Measurements from ENCODE around the gene ASB6. TPM values are rescaled to one million over a fixed set of nuclear protein-coding genes. Genes with fewer than 3 reads are reported as not detected.

The ASB6 gene
- total and polyA plus RNA-seq, 2 donors (not counting 1 experiment from before 2014, with no cell fraction given): 27.7 to 27.9 TPM

DNA sequence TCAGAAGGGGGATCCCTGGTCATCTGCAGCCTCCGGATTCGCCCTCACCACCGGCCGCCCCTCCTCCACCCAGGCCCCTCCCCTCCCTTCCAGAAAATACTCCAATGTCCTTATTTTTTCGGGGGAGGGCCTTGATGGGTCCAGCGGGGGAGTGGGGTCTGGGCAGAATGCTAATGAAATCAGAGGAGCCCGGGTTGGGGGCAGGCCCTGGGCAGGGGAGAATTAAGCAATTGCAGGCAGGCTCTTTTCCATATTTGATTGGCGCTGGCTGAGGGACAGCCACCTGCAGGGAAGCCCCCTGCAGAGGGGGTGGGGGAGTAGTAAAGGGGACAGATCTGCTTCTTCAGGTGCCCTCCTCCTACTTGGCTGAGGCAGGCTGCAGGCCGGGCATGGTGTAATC is 44.8 kb upstream of the ASB6 start:
- intact Hi-C loops (cut with micrococcal nuclease): no loop called here
- no peak for ATAC-seq (ENCODE audit: low read depth)

DNA sequence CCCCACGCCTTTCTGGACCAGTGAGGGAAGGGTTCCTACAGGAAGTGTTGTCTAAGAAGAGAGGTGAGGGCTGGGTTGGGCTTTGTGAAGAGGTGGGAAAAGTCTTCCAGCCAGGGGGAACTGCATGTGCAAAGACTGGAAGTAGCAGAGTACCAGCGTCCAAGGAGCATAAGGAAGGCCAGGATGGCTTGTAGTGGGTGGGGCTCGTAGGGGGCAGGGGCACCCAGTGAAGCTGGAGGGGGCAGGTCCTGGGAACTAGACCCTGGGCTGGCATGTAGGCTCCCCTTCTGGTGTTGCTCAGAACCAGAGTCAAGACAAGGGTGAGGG is 43.9 kb upstream of the ASB6 start:
- Histone ChIP-seq H3K9ac (ENCODE audit: low read length) (no peak overlapping the region), H3K4me1 (ENCODE audit: control insufficient read depth in 2 of 2, insufficient read depth in 2 of 2, low read length in 2 of 2) (no peaks in the 10 kb centered on the region), H3K4me2 (replicated peaks; ENCODE audit: low read depth, low read length, poor library complexity, severe bottlenecking) (no peak overlapping the region), H2AFZ (ENCODE audit: insufficient read depth, low read depth, low read length, poor library complexity, severe bottlenecking) (no peak overlapping the region), H3K79me2 (ENCODE audit: control insufficient read depth, insufficient read depth, low read length) (no peaks in the 10 kb centered on the region), H3K36me3 (replicated peaks in 1 of 2; ENCODE audit: control extremely low read depth in 1 of 2, control insufficient read depth in 1 of 2, extremely low read depth in 1 of 2, insufficient read depth in 2 of 2, low read length in 1 of 2) (no peaks in the 10 kb centered on the region), H3K4me3 (ENCODE audit: control extremely low read depth in 1 of 5, extremely low read depth in 1 of 5, insufficient read depth in 1 of 5, low read depth in 2 of 5, low read length in 4 of 5) (no peak overlapping the region), H4K20me1 (ENCODE audit: control insufficient read depth, insufficient read depth, low read length, poor library complexity, severe bottlenecking) (no peaks in the 10 kb centered on the region), H3K27me3 (replicated peaks in 1 of 4; ENCODE audit: control extremely low read depth in 1 of 4, control insufficient read depth in 3 of 4, insufficient read depth in 4 of 4, low read length in 3 of 4) (no peaks in the 10 kb centered on the region), H3K27ac (ENCODE audit: low read length in 2 of 2) (no peak overlapping the region), H3K9me3 (ENCODE audit: control extremely low read depth in 1 of 3, control insufficient read depth in 2 of 3, insufficient read depth in 1 of 3, low read length in 2 of 3) (no peaks in the 10 kb centered on the region)
- ATAC-seq (ENCODE audit: low read depth) (no peak), DNase-seq (no peak)
- Mint-ChIP-seq H3K27ac (no peak overlapping the region), H3K27me3 (peaks cover 8% of the 10 kb centered on the region), H3K4me1 (no peaks in the 10 kb centered on the region), H3K9me3 (ENCODE audit: insufficient read depth) (no peaks in the 10 kb centered on the region), H3K4me3 (no peak overlapping the region)
- no peak for TF ChIP-seq EZH2 (IDR thresholded peaks at IDR 0.05; ENCODE audit: borderline replicate concordance, insufficient read depth, low read depth, low read length, poor library complexity, severe bottlenecking)
- TF ChIP-seq, protein P1, sequence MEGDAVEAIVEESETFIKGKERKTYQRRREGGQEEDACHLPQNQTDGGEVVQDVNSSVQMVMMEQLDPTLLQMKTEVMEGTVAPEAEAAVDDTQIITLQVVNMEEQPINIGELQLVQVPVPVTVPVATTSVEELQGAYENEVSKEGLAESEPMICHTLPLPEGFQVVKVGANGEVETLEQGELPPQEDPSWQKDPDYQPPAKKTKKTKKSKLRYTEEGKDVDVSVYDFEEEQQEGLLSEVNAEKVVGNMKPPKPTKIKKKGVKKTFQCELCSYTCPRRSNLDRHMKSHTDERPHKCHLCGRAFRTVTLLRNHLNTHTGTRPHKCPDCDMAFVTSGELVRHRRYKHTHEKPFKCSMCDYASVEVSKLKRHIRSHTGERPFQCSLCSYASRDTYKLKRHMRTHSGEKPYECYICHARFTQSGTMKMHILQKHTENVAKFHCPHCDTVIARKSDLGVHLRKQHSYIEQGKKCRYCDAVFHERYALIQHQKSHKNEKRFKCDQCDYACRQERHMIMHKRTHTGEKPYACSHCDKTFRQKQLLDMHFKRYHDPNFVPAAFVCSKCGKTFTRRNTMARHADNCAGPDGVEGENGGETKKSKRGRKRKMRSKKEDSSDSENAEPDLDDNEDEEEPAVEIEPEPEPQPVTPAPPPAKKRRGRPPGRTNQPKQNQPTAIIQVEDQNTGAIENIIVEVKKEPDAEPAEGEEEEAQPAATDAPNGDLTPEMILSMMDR (IDR thresholded peaks at IDR 0.05): no peak
- CTCF ChIA-PET: interaction anchor here (0.6 kb wide), 1 partner anchor 96 kb away, joined by 3 read pairs; no protein-coding TSS in a partner anchor
- POLR2A ChIA-PET: no interaction called here
- intact Hi-C loops (cut with micrococcal nuclease): no loop called here
- 83% methylated on average over 3 of the region's 3 CpGs for WGBS (ENCODE audit: insufficient coverage)

More for the DNA sequence above, 44.8 kb upstream of the ASB6 start:
- no peak overlapping the region for H3K4me3 ChIP-seq (ENCODE audit: control extremely low read depth in 1 of 5, extremely low read depth in 1 of 5, insufficient read depth in 1 of 5, low read depth in 2 of 5, low read length in 4 of 5)
- H3K4me1 ChIP-seq (ENCODE audit: control insufficient read depth in 2 of 2, insufficient read depth in 2 of 2, low read length in 2 of 2): no peaks in the 10 kb centered on the region
- H2AFZ ChIP-seq (ENCODE audit: insufficient read depth, low read depth, low read length, poor library complexity, severe bottlenecking): no peak overlapping the region
- no peak overlapping the region for H3K27ac ChIP-seq (ENCODE audit: low read length in 2 of 2)
- no peak overlapping the region for H3K4me2 ChIP-seq (replicated peaks; ENCODE audit: low read depth, low read length, poor library complexity, severe bottlenecking)
- H3K9ac ChIP-seq (ENCODE audit: low read length): no peak overlapping the region
- H3K4me1 Mint-ChIP-seq: no peaks in the 10 kb centered on the region
- H3K9me3 ChIP-seq (ENCODE audit: control extremely low read depth in 1 of 3, control insufficient read depth in 2 of 3, insufficient read depth in 1 of 3, low read length in 2 of 3): no peaks in the 10 kb centered on the region
- no peaks in the 10 kb centered on the region for H3K79me2 ChIP-seq (ENCODE audit: control insufficient read depth, insufficient read depth, low read length)
- no peaks in the 10 kb centered on the region for H3K27me3 ChIP-seq (replicated peaks in 1 of 4; ENCODE audit: control extremely low read depth in 1 of 4, control insufficient read depth in 3 of 4, insufficient read depth in 4 of 4, low read length in 3 of 4)
- no peak overlapping the region for H3K27ac Mint-ChIP-seq
- H3K4me3 Mint-ChIP-seq: no peak overlapping the region
- WGBS (ENCODE audit: insufficient coverage): 74% methylated on average over 3 of the region's 9 CpGs
- no peak for DNase-seq
- POLR2A ChIA-PET: no interaction called here
- H3K27me3 Mint-ChIP-seq: peaks cover 8% of the 10 kb centered on the region
- CTCF ChIA-PET: no interaction called here
- TF ChIP-seq EZH2 (IDR thresholded peaks at IDR 0.05; ENCODE audit: borderline replicate concordance, insufficient read depth, low read depth, low read length, poor library complexity, severe bottlenecking): no peak
- TF ChIP-seq, protein P1 (IDR thresholded peaks at IDR 0.05): no peak
- H3K36me3 ChIP-seq (replicated peaks in 1 of 2; ENCODE audit: control extremely low read depth in 1 of 2, control insufficient read depth in 1 of 2, extremely low read depth in 1 of 2, insufficient read depth in 2 of 2, low read length in 1 of 2): no peaks in the 10 kb centered on the region
- no peaks in the 10 kb centered on the region for H4K20me1 ChIP-seq (ENCODE audit: control insufficient read depth, insufficient read depth, low read length, poor library complexity, severe bottlenecking)
- no peaks in the 10 kb centered on the region for H3K9me3 Mint-ChIP-seq (ENCODE audit: insufficient read depth)
